GM12872 (cell line): ENCODE results near the gene ATP11A.

Experiments
- CTCF ChIP-seq: IDR thresholded peaks from 3 replicates; pipeline ENCODE4 v1.5.1; 2011; ENCODE audit warnings: low read depth, mild to moderate bottlenecking, low read length, moderate library complexity; ENCODE audit not compliant: insufficient read depth

Gene ATP11A

DNA sequence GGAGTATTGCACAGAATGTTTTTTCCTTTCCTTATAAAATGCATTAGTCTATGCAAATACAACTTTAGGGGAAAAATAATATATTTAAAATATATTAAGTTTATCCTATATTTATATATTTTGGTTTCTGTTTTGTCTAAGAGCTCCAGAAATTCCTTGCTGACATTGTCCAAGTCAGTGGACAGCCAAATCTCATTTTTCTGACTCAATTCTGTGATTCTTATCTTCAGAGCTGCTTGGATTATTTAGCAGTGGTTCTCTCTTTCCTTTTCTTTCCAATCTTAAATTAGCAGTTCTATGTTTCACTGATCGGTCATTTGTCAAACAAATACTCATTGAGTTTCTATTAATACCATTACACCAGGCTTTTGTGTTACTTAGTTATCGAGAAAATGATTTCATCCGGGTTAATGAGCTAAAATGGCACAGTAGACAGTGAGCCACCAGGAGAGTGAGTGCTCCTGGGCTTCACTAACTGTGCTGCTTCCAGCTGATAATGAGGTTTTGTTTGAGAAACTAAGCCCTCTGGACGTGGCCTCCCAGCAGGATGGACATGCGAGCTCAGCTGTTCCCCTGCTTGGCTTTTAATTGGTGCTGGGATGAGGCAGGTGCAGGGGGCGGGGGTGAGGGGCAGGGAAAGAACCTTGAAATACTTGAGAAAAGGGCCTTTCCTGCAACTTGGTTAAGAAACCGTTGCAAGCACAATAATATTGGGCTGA, 44.0 kb downstream of the ATP11A start:
- no peak for TF ChIP-seq CTCF

GRCh38 chr13:112734696-112735547, 45.1 kb downstream of the ATP11A start:
- no peak for TF ChIP-seq CTCF

GRCh38 chr13:112735791-112736190, 46.0 kb downstream of the ATP11A start:
- no peak for TF ChIP-seq CTCF

DNA sequence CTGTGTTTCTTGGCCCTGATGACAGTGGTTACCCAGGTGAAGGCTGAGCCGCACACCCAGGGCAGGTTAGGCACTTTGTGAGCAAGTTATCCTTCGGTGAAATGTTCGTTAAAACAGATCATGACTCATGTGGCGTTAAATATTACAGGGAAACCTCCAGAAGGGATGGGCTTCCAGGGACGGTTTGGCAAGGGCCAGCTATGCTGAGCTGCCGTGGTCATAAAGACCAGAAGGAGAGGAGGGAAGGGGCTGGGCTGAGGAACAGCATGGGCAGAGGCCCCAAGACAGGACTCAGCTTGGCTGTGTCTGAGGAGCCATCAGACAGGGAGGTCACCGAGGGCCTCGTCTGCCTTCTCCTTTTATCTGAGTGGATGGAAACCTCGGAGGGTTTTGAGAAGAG, 47.5 kb downstream of the ATP11A start:
- TF ChIP-seq CTCF, result no peak

GRCh38 chr13:112738606-112739005, 48.8 kb downstream of the ATP11A start:
- no peak for TF ChIP-seq CTCF

DNA sequence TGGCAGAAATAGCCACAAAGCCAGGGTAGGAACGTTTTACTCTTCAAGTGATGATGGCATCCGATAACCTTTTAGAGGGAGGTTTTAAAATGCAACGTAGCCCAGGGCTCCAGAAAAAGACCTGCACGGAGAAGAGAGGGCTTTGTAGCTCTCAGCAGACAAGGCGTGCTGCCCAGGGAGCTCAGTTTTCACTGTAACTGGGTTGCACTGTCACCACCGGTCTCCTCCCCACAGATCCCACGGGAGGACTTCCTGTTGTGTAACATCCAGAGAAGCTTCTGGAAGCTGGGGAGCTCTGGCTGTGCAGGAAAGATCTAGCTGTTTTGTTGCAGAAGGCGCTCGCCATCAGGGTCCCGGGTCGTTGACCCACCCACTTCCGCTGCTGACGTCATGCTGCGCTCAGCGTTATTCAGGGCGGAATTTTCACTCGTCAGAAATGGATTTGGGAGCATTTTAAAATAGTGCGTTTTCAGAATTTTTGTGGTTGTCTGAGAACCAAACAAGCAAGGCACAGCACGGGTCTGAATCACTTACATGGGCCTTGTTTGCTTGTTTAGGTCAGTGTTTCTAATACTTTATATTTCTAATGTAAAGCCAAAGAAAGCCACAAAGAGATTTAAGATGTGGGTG, 50.8 kb downstream of the ATP11A start:
- no peak for TF ChIP-seq CTCF

DNA sequence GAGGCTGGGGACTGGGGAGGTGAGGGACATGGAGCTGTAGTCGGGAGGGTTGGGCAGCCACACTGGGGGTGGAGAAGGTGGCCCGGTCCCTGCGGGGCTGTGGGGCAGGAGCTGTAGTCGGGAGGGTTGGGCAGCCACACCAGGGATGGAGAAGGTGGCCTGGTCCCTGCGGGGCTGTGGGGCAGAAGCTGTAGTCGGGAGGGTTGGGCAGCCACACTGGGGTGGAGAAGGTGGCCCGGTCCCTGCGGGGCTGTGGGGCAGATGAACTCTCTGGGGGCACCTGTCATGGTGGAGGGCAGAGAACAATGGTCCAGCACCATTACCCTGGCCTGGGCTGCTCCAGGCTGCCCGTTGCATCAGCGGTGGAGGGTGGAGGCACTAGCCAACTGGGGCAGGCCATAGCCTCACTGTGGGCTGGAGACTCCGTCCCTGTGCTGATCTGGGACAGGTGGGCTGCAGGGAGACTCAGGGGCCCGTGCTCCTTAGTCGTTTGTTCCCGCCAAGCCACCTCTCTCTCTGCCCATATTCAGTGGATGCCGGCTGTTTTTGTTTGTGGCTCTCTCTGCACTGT, 51.4 kb downstream of the ATP11A start:
- TF ChIP-seq CTCF, result no peak
